HEK293 (cell line): ENCODE data around the gene CDH12.

Experiments used
- CTCF ChIA-PET: fragments of 350-600 bp; formaldehyde crosslinking; extraction: SDS; loops from one replicate; lab custom pipeline; 2021; ENCODE audit warnings: antibody characterized with exemption; lab: Yijun Ruan, JAX
- POLR2A ChIA-PET: fragments of 300-600 bp; formaldehyde crosslinking; extraction: SDS; loops from one replicate; lab custom pipeline; 2020; ENCODE audit warnings: antibody characterized with exemption, inconsistent platforms; lab: Yijun Ruan, JAX
- H3K27ac ChIP-seq: fragments of 200-500 bp; sonication (Bioruptor generic); 2 replicates; pipeline ENCODE4 v1.5.1; 2014; ENCODE audit warnings: low read depth, low read length, control low read depth, inconsistent platforms; ENCODE audit errors: extremely low read depth
- H3K36me3 ChIP-seq, 2 experiments: fragments of 200-500 bp in 1 of 2; sonication (Bioruptor generic) in 1 of 2; 1 replicate in 1 of 2; 2 replicates in 1 of 2; pipeline ENCODE4 v1.5.1; 2014 to 2017; ENCODE audit warnings: inconsistent platforms in 2 of 2, low read length in 2 of 2; ENCODE audit not compliant: control insufficient read depth in 2 of 2, insufficient read depth in 1 of 2
- H3K4me1 ChIP-seq: fragments of 200-500 bp; sonication (Bioruptor generic); 2 replicates; pipeline ENCODE4 v1.5.1; 2014; ENCODE audit warnings: mild to moderate bottlenecking, low read length, inconsistent platforms; ENCODE audit not compliant: control insufficient read depth, insufficient read depth
- H3K4me3 ChIP-seq: 2 replicates; pipeline ENCODE4 v1.5.1; 2011; ENCODE audit warnings: low read depth, mild to moderate bottlenecking, control low read depth, low read length, moderate library complexity
- H3K9me3 ChIP-seq: fragments of 200-500 bp; sonication (Bioruptor generic); 2 replicates; pipeline ENCODE4 v1.5.1; 2014; ENCODE audit warnings: low read depth, low read length, inconsistent platforms; ENCODE audit not compliant: control insufficient read depth, insufficient read depth
- BCL11B ChIP-seq: fragments of 450-650 bp; formaldehyde crosslinking; IDR thresholded peaks from 2 replicates; pipeline ENCODE4 v1.5.1; 2016; ENCODE audit warnings: low read depth, missing biosample characterization, missing genetic modification characterization
- GLI2 ChIP-seq: fragments of 450-650 bp; formaldehyde crosslinking; IDR thresholded peaks from 2 replicates; pipeline ENCODE4; 2017; ENCODE audit warnings: missing biosample characterization, missing genetic modification characterization, low read depth, borderline replicate concordance
- GLIS1 ChIP-seq: fragments of 450-650 bp; formaldehyde crosslinking; IDR thresholded peaks from 2 replicates; pipeline ENCODE4 v1.5.1; 2016; ENCODE audit warnings: missing biosample characterization, missing genetic modification characterization
- KLF1 ChIP-seq: fragments of 450-650 bp; formaldehyde crosslinking; IDR thresholded peaks from 2 replicates; pipeline ENCODE4 v1.5.1; 2016; ENCODE audit warnings: missing biosample characterization, missing genetic modification characterization
- SCRT2 ChIP-seq: fragments of 450-650 bp; formaldehyde crosslinking; IDR thresholded peaks from 2 replicates; pipeline ENCODE4 v1.5.1; 2016; ENCODE audit warnings: missing biosample characterization, missing genetic modification characterization
- SP3 ChIP-seq: fragments of 450-650 bp; formaldehyde crosslinking; IDR thresholded peaks from 2 replicates; pipeline ENCODE4 v1.5.1; 2016; ENCODE audit warnings: missing biosample characterization, missing genetic modification characterization
- ZBTB48 ChIP-seq: fragments of 450-650 bp; formaldehyde crosslinking; IDR thresholded peaks from 2 replicates; pipeline ENCODE4 v1.5.1; 2016; ENCODE audit warnings: missing biosample characterization, missing genetic modification characterization
- ZBTB6 ChIP-seq: fragments of 450-650 bp; formaldehyde crosslinking; IDR thresholded peaks from 2 replicates; pipeline ENCODE4 v1.5.1; 2017; ENCODE audit warnings: missing biosample characterization, missing genetic modification characterization
- ZFP41 ChIP-seq: fragments of 450-650 bp; formaldehyde crosslinking; IDR thresholded peaks from 2 replicates; pipeline ENCODE4 v1.5.1; 2016; ENCODE audit warnings: missing biosample characterization, missing genetic modification characterization, borderline replicate concordance
- ZNF148 ChIP-seq: fragments of 450-650 bp; formaldehyde crosslinking; IDR thresholded peaks from 2 replicates; pipeline ENCODE4 v1.5.0; 2017; ENCODE audit warnings: missing biosample characterization, missing genetic modification characterization, borderline replicate concordance
- ZNF211 ChIP-seq: fragments of 450-650 bp; formaldehyde crosslinking; IDR thresholded peaks from 2 replicates; pipeline ENCODE4 v1.5.1; 2016; ENCODE audit warnings: low read depth, missing biosample characterization, missing genetic modification characterization
- ZNF248 ChIP-seq: fragments of 450-650 bp; formaldehyde crosslinking; IDR thresholded peaks from 2 replicates; pipeline ENCODE4 v1.5.1; 2017; ENCODE audit warnings: missing biosample characterization, missing genetic modification characterization
- ZNF37A ChIP-seq: fragments of 450-650 bp; IDR thresholded peaks from 2 replicates; pipeline ENCODE4 v1.5.1; 2018; ENCODE audit warnings: missing biosample characterization, missing genetic modification characterization
- ZNF394 ChIP-seq: fragments of 450-650 bp; formaldehyde crosslinking; IDR thresholded peaks from 2 replicates; pipeline ENCODE4 v1.5.1; 2016; ENCODE audit warnings: missing biosample characterization, missing genetic modification characterization, mild to moderate bottlenecking, moderate library complexity, borderline replicate concordance
- ZNF426 ChIP-seq: fragments of 450-650 bp; formaldehyde crosslinking; IDR thresholded peaks from 2 replicates; pipeline ENCODE4 v1.5.1; 2017; ENCODE audit warnings: missing biosample characterization, missing genetic modification characterization, mild to moderate bottlenecking, inconsistent platforms, moderate library complexity
- ZNF449 ChIP-seq: fragments of 450-650 bp; formaldehyde crosslinking; IDR thresholded peaks from 2 replicates; pipeline ENCODE4 v1.5.1; 2017; ENCODE audit warnings: missing biosample characterization, mild to moderate bottlenecking, missing genetic modification characterization, moderate library complexity
- ZNF48 ChIP-seq: fragments of 450-650 bp; formaldehyde crosslinking; IDR thresholded peaks from 2 replicates; pipeline ENCODE4 v1.5.1; 2016; ENCODE audit warnings: missing biosample characterization, missing genetic modification characterization
- ZNF544 ChIP-seq: fragments of 450-650 bp; formaldehyde crosslinking; IDR thresholded peaks from 2 replicates; pipeline ENCODE4 v1.5.0; 2017; ENCODE audit warnings: missing biosample characterization, missing genetic modification characterization
- ZNF585B ChIP-seq: fragments of 450-650 bp; formaldehyde crosslinking; IDR thresholded peaks from 2 replicates; pipeline ENCODE4 v1.5.1; 2016; ENCODE audit warnings: missing biosample characterization, missing genetic modification characterization
- ZNF624 ChIP-seq: fragments of 450-650 bp; formaldehyde crosslinking; IDR thresholded peaks from 2 replicates; pipeline ENCODE4 v1.5.1; 2017; ENCODE audit warnings: missing biosample characterization, missing genetic modification characterization
- ZNF660 ChIP-seq: fragments of 450-650 bp; IDR thresholded peaks from 2 replicates; pipeline ENCODE4 v1.5.1; 2018; ENCODE audit warnings: missing biosample characterization, mild to moderate bottlenecking, missing genetic modification characterization
- ZNF76 ChIP-seq: fragments of 450-650 bp; formaldehyde crosslinking; IDR thresholded peaks from 2 replicates; pipeline ENCODE4; 2016; ENCODE audit warnings: low read depth, missing biosample characterization, missing genetic modification characterization, borderline replicate concordance
- ZNF837 ChIP-seq: fragments of 450-650 bp; formaldehyde crosslinking; IDR thresholded peaks from 2 replicates; pipeline ENCODE4 v1.5.1; 2016; ENCODE audit warnings: missing biosample characterization, missing genetic modification characterization
- TF ChIP-seq, protein P1 (sequence below): fragments of 450-650 bp; formaldehyde crosslinking; IDR thresholded peaks from 2 replicates; pipeline ENCODE4 v1.5.1; 2016; ENCODE audit warnings: missing biosample characterization, missing genetic modification characterization

The CDH12 gene

DNA sequence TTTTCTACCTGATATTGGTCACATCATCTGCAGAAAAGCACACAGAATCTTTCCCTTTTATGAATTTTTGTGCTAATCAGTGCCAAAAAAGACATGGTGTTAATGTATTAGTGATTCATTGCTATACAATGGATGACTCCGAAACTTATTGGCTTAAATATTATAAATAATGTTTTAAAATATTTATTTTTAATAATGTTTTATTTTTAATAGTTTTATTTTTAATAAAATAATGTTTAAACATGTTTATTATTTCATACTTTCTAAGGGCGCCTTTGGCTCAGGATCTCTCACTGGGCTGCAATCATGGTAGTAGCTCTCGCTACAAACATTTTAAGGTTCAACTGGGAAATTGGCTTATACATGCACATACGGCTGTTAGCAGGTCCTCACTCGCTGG is 65.7 kb downstream of the CDH12 start:
- TF ChIP-seq ZNF585B (tag by site-specific recombination) (no peak), ZNF624 (tag by site-specific recombination) (no peak), ZNF426 (tag by site-specific recombination) (no peak), ZNF394 (tag by site-specific recombination) (no peak), ZNF37A (tag by site-specific recombination) (no peak), ZNF837 (no peak), SCRT2 (no peak), KLF1 (tag by site-specific recombination) (no peak), ZNF48 (tag by site-specific recombination) (no peak), ZNF248 (tag by site-specific recombination) (no peak), ZBTB48 (tag by site-specific recombination) (no peak), ZNF76 (no peak), ZNF660 (tag by site-specific recombination) (no peak), ZBTB6 (no peak), GLI2 (tag by site-specific recombination) (no peak), ZNF449 (tag by site-specific recombination) (no peak), SP3 (tag by site-specific recombination) (no peak)
- TF ChIP-seq, protein P1, sequence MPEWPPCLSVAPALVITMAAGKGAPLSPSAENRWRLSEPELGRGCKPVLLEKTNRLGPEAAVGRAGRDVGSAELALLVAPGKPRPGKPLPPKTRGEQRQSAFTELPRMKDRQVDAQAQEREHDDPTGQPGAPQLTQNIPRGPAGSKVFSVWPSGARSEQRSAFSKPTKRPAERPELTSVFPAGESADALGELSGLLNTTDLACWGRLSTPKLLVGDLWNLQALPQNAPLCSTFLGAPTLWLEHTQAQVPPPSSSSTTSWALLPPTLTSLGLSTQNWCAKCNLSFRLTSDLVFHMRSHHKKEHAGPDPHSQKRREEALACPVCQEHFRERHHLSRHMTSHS (tag by site-specific recombination) = no peak
- H3K4me3 ChIP-seq = no peak overlapping the region
- no peaks in the 10 kb centered on the region for H3K4me1 ChIP-seq
- no peaks in the 10 kb centered on the region for H3K9me3 ChIP-seq
- no peaks in the 10 kb centered on the region for H3K36me3 ChIP-seq
- H3K27ac ChIP-seq = no peak overlapping the region
- ChIA-PET CTCF (no interaction called here), POLR2A (no interaction called here)

DNA sequence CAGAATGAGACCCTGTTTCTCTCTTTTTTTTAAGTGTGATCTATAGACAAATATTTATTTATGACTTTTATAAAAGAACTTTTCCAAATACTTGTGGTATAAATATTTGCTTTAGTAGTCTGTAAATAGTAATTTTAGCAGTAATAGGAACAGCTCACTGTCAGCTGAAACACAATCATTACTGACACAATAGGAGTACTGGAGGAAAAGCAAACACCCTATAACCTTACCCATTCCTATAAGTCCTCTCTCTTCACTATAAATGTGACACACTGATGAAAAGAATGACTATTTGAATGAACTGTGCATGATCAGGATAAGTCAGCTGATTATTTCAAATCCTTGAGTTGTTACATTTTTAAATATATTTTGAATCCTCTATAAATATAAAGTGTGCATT is 72.4 kb downstream of the CDH12 start:
- Histone ChIP-seq H3K27ac (no peak overlapping the region), H3K9me3 (no peaks in the 10 kb centered on the region), H3K4me1 (no peaks in the 10 kb centered on the region), H3K4me3 (no peak overlapping the region), H3K36me3 (no peaks in the 10 kb centered on the region)
- ChIA-PET CTCF (no interaction called here), POLR2A (no interaction called here)
- no peak for TF ChIP-seq SCRT2
- TF ChIP-seq ZNF544 (tag by site-specific recombination) = no peak
- TF ChIP-seq GLIS1 (tag by site-specific recombination) = no peak
- no peak for TF ChIP-seq ZFP41 (tag by site-specific recombination)
- no peak for TF ChIP-seq BCL11B (tag by site-specific recombination)
- TF ChIP-seq ZNF148 (tag by site-specific recombination) = no peak
- no peak for TF ChIP-seq ZNF211 (tag by site-specific recombination)
